SK-N-SH (cell line): ENCODE measurements around the gene TIAM1.

ENCODE experiments used
- EZH2phosphoT487 ChIP-seq: fragments of 200-600 bp; sonication (generic); IDR thresholded peaks from 2 replicates; pipeline ENCODE4 v1.6.1; 2017; ENCODE audit warnings: low read depth, mixed run types, mild to moderate bottlenecking, antibody characterized with exemption, moderate library complexity, borderline replicate concordance
- NRF1 ChIP-seq: IDR thresholded peaks from 2 replicates; pipeline ENCODE4 v1.6.1; 2012; ENCODE audit warnings: low read depth, mild to moderate bottlenecking, low read length
- TF ChIP-seq, protein P1 (sequence below): fragments of 200-600 bp; sonication (generic); IDR thresholded peaks from 2 replicates; pipeline ENCODE4 v1.6.1; 2017; ENCODE audit warnings: antibody characterized with exemption, mild to moderate bottlenecking, moderate library complexity

- TF ChIP-seq, protein P1, sequence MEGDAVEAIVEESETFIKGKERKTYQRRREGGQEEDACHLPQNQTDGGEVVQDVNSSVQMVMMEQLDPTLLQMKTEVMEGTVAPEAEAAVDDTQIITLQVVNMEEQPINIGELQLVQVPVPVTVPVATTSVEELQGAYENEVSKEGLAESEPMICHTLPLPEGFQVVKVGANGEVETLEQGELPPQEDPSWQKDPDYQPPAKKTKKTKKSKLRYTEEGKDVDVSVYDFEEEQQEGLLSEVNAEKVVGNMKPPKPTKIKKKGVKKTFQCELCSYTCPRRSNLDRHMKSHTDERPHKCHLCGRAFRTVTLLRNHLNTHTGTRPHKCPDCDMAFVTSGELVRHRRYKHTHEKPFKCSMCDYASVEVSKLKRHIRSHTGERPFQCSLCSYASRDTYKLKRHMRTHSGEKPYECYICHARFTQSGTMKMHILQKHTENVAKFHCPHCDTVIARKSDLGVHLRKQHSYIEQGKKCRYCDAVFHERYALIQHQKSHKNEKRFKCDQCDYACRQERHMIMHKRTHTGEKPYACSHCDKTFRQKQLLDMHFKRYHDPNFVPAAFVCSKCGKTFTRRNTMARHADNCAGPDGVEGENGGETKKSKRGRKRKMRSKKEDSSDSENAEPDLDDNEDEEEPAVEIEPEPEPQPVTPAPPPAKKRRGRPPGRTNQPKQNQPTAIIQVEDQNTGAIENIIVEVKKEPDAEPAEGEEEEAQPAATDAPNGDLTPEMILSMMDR: no peak
- no peak for TF ChIP-seq EZH2phosphoT487
- no peak for TF ChIP-seq NRF1
These were observed 215.8 kb downstream of the TIAM1 start for GRCh38 chr21:31128234-31128633.
